Measurements from ENCODE around the gene TTC7B. TPM values are rescaled to one million over a fixed set of nuclear protein-coding genes. Genes with fewer than 3 reads are reported as not detected.

Gene TTC7B
- total and polyA plus RNA-seq, 2 of the 8 experiments (the other 6 are each of a cell fraction or from before 2014, with no cell fraction given): 23.7 to 34.0 TPM

- Histone ChIP-seq H2AFZ (ENCODE audit: low read length) (no peak overlapping the region), H2BK20ac (ENCODE audit: low read length) (no peak overlapping the region), H3K4me2 (ENCODE audit: insufficient read depth in 1 of 2, low read depth in 2 of 2, low read length in 2 of 2) (no peak overlapping the region), H3K27ac (ENCODE audit: low read depth, low read length) (no peak overlapping the region), H4K91ac (replicated peaks; ENCODE audit: insufficient read length, low read length) (no peak overlapping the region), H2BK5ac (ENCODE audit: low read depth, low read length) (no peak overlapping the region), H3K56ac (replicated peaks; ENCODE audit: insufficient read length, low read depth, low read length) (no peak overlapping the region), H3K79me2 (ENCODE audit: control insufficient read depth in 1 of 2, insufficient read depth in 2 of 2, low read length in 2 of 2) (no peaks in the 10 kb centered on the region), H2BK12ac (ENCODE audit: low read depth, low read length) (no peak overlapping the region), H3K4me1 (replicated peaks in 1 of 4; ENCODE audit: control insufficient read depth in 3 of 4, insufficient read depth in 4 of 4, low read length in 3 of 4) (peaks cover 0 to 10% (median 2%) of the 10 kb centered on the region in 4 experiments; a peak in 4 of 7 replicates), H3K4ac (replicated peaks; ENCODE audit: insufficient read length, low read depth, low read length) (no peak overlapping the region), H3K4me3 (ENCODE audit: extremely low read depth in 1 of 4, insufficient read depth in 2 of 4, low read depth in 3 of 4, low read length in 4 of 4) (no peak overlapping the region), H3K23me2 (ENCODE audit: low read depth, low read length) (no peaks in the 10 kb centered on the region), H3K36me3 (ENCODE audit: control insufficient read depth in 2 of 4, insufficient read depth in 4 of 4, low read length in 3 of 4) (no peaks in the 10 kb centered on the region), H2BK15ac (ENCODE audit: low read length) (no peak overlapping the region), H3K27me3 (replicated peaks in 1 of 4; ENCODE audit: control insufficient read depth in 3 of 4, extremely low read depth in 1 of 4, insufficient read depth in 3 of 4, low read length in 3 of 4) (no peaks in the 10 kb centered on the region), H3K18ac (ENCODE audit: extremely low read depth, low read length) (no peak overlapping the region), H4K8ac (ENCODE audit: extremely low read depth, insufficient read depth, low read length) (no peak overlapping the region), H2BK120ac (replicated peaks; ENCODE audit: low read depth, low read length) (no peak overlapping the region), H4K5ac (ENCODE audit: insufficient read length, low read depth, low read length) (no peak overlapping the region), H2AK5ac (ENCODE audit: low read depth, low read length) (no peak overlapping the region), H3K23ac (ENCODE audit: insufficient read length) (no peak overlapping the region), H3K9me3 (ENCODE audit: insufficient read depth in 2 of 2, low read depth in 1 of 2, low read length in 1 of 2) (no peaks in the 10 kb centered on the region), H3K14ac (ENCODE audit: insufficient read length) (no peak overlapping the region), H3K9ac (replicated peaks in 1 of 4; ENCODE audit: extremely low read depth in 1 of 4, low read depth in 3 of 4, low read length in 3 of 4) (no peak overlapping the region), H4K20me1 (replicated peaks in 1 of 2; ENCODE audit: control insufficient read depth in 1 of 2, insufficient read depth in 2 of 2, low read length in 2 of 2) (no peaks in the 10 kb centered on the region), H3K79me1 (ENCODE audit: low read depth, low read length) (no peaks in the 10 kb centered on the region)
- ChIA-PET CTCF (ENCODE audit: partially characterized antibody) (interaction anchor here (0.7 to 1.8 kb wide), 7 partner anchors 9 to 78 kb away, joined by 3 to 8 read pairs (median 4); no protein-coding TSS in a partner anchor), POLR2A (ENCODE audit: partially characterized antibody) (interaction anchor here (0.9 to 1.1 kb wide), 2 partner anchors 10 to 101 kb away, joined by 3 read pairs; no protein-coding TSS in a partner anchor)
- TF ChIP-seq SIRT6 (IDR thresholded peaks at IDR 0.05; ENCODE audit: low read length) (no peak), TEAD4 (IDR thresholded peaks at IDR 0.05; ENCODE audit: low read depth, low read length) (no peak), RXRA (IDR thresholded peaks at IDR 0.05; ENCODE audit: insufficient read depth, low read depth, low read length) (no peak), SUZ12 (IDR thresholded peaks at IDR 0.05; ENCODE audit: low read length) (no peak), NRF1 (IDR thresholded peaks at IDR 0.05; ENCODE audit: low read depth, low read length) (no peak), ATF2 (IDR thresholded peaks at IDR 0.05; ENCODE audit: low read length) (no peak), TCF12 (IDR thresholded peaks at IDR 0.05; ENCODE audit: low read depth, low read length) (no peak), JUND (IDR thresholded peaks at IDR 0.05; ENCODE audit: low read length) (no peak), SP4 (IDR thresholded peaks at IDR 0.05; ENCODE audit: low read length) (no peak), PHF8 (conservative IDR thresholded peaks at IDR 0.05; ENCODE audit: low read depth, low read length) (no peak)
- FAIRE-seq: no peak
- no peak for DNase-seq (ENCODE audit: low read depth in 1 of 2, low spot score in 2 of 2)
- 90% methylated on average over 6 of the region's 6 CpGs; no CpG with 5 or more reads in 1 of the 2 experiments for WGBS, 2 experiments (ENCODE audit: extremely low coverage in 1 of 2, insufficient coverage in 1 of 2, insufficient read length in 1 of 2, insufficient replicate concordance in 2 of 2, low coverage in 1 of 2, low lambda C conversion rate in 2 of 2, missing lambda C conversion rate in 1 of 2)
Measured at GRCh38 chr14:90562652-90563051, 253.6 kb downstream of the TTC7B start.
